CD4-positive, alpha-beta T cell treated with Interleukin-6 for 4 hours (primary cell): ENCODE measurements around the gene DRD3.

ENCODE experiments used
- DNase-seq: peaks from one replicate; pipeline ENCODE4 v3.0.0-alpha.2; 2020; ENCODE audit warnings: mixed read lengths

DRD3 gene

DNA sequence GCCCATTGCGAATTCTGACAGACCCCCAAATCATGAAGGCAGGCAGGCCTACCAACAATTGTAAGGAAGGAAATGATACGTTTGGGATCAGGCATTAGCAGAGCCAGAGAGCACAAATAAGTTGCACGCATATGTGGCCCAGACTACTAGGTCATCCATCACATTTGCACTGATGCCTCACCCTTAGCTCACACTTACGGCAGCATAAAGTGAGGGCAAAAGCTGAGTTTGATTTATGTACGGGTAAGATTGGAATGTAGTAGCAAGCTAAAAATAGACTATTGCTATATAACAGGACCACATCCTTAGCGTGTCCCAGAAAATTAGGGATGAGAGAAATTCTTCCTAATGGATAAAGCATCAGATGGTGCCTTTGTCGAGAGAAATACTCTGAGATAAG lies 63.7 kb downstream of the DRD3 start:
- DNase-seq, result no peak

DNA sequence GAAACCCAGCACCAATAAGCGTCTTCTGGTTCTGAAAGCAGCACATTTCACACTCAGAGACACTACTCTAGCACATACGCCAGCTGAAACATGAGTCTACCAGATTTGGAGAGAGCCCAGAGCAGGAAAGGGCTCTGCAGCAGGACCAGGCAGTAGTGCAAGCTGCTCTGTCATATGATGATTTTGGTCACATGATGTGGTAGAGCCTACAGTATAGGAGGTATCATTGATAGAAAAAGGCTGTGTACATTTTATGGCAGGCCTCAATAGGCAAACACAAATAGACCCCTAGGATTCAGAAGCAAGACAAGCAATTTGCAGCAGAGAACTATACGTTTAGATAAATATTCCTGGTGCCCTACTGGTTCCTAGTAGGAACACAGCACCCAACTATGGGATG lies 64.1 kb downstream of the DRD3 start:
- DNase-seq, result no peak

DNA sequence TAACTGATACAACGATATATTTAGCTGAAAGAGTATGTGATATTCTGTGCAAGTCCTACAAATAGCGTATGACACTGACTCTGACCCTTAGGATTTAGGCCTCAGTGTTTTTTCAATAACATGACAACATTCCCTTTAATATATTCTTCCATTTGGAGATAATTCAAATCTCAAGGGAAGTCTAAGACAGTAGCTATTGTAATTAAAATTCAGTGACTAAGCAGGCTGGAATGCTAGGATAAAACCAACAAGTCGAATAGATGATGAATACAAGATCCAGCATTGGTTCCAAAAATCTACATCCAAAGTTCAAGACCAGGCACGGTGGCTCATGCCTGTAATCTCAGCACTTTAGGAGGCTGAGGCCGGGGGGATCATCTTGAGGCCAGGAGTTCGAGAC lies 66.2 kb downstream of the DRD3 start:
- no peak for DNase-seq

DNA sequence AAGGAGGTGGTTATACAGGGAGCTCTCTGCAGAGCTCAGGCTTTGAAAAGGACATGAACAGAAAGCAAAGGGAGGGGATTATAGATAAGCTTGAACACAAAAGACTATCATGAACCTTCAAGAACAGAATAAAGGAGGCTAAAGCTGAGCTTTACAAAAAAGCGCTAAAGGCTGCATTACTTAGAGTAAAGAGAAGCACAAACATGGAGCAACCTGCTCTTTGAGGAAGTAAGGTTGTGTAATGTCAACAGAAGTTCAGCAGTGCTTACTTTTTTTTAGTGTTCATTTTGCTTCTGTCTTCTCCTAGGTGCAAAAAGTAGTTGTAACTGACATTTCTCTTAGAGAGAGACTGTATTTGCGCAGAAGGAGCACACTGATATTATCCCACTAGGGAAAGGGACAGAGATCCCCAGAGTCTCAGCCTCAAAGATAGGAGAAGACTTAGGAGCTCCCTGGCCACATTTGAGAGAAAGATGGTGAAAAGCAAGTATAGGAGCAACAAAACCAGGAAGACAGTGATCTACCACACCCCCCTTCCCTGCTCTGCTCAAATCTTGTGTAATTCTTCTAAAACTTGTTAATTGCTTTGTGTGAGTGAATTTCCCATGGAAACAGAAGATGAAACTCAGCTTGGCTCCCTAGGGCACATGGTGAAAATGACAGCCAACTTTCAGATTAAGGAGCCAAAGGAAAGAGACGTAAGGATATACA lies 67.6 kb downstream of the DRD3 start:
- DNase-seq, result no peak

DNA sequence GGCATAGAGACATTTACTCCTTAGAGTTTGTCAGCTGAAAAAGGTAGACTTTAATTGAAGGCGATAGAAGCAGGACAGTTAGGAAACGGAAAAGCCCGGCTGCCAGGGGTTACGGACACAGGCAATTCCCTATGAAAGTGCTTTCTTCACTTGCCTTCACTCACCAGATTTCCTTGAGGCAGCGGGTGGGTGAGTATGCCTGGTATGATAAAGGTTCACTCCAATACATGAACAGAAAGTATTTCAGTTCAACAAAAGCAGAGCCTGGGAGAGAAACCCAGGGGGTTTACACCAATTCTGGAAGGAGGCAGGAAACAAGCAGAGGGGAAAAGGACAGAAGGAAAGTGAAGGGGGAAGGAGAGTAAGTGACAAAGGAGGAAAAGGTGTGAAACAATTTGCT lies 68.4 kb downstream of the DRD3 start:
- DNase-seq, result no peak

DNA sequence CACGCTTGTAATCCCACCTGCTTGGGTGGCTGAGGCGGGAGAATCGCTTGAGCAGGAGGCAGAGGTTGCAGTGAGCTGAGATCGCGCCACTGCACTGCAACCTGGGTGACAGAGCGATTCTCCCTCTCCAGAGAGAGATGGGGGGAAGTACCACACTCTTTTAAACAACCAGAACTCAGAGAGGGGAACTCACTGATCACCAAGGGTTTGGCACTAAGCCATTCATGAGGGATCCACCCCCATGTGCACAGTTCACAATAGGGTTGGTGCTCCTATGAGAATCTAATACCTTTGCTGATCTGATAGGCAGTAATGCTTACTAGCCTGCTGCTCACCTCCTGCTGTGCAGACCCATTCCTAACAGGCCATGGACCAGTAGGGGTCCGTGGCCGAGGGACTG lies 70.7 kb downstream of the DRD3 start:
- no peak for DNase-seq

DNA sequence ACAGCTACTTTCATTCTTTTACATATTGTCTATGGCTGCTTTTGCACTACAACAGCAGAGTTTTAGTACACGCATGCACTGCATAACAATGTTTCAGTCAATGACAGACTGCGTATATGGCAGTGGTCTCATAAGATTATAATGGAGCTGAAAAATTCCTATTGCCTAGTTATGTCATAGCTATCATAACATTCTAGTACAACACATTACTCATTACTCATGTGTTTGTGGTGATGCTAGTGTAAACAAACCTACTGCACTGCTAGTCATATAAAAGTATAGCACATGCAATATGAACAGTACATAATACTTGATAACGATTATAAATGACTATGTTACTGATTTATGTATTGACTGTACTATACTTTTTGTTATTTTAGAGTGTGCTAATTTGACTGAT lies 74.4 kb downstream of the DRD3 start:
- no peak for DNase-seq

DNA sequence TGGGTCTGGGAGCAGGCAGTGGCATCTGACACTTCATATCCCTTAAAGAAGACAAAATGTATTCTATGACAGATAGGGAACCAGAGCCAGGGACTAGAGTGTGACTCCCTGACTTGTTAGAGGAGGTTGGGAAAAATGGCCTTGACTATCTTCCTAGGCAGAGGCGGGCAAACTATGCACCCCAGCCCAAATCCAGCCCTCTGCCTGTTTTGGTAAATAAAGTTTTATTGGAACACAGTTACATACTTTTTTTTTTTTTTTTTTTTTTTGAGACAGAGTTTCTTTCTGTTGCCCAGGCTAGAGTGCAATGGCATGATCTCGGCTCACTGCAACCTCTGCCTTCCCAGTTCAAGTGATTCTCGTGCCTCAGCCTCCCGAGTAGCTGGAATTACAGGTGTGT lies 75.0 kb downstream of the DRD3 start:
- no peak for DNase-seq

DNA sequence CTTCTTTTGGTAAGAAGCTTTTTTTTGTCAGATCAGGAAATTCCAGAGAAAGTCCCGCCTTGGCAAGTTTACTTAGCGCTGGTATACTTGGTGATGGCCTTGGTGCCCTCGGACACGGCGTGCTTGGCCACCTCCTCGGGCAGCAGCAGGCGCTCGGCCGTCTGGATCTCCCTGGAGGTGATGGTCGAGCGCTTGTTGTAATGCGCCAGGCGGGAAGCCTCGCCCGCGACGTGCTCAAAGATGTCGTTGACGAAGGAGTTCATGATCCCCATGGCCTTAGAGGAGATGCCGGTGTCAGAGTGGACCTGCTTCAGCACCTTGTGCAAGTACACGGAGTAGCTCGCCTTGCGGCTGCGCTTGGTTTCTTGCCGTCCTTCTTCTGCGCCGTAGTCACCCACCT lies 75.7 kb downstream of the DRD3 start:
- DNase-seq, result no peak

DNA sequence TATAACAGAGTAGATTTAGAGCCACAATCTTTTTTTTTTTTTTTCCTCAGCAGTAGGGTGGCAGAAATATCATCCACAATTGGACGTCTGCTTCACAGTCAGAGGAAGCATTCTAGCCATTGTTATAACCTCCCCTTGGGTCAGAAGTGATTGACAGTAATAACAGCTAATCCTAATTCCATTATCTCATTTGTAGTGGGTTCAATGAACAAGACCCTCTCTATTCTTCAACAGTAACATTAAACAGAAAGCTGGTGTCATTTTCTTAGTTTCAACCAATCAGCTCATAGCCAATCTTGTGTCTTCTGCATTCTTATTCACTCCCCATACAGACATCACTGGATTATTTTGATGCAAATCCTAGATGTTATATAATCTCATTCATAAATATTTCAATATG lies 77.8 kb downstream of the DRD3 start:
- no peak for DNase-seq

DNA sequence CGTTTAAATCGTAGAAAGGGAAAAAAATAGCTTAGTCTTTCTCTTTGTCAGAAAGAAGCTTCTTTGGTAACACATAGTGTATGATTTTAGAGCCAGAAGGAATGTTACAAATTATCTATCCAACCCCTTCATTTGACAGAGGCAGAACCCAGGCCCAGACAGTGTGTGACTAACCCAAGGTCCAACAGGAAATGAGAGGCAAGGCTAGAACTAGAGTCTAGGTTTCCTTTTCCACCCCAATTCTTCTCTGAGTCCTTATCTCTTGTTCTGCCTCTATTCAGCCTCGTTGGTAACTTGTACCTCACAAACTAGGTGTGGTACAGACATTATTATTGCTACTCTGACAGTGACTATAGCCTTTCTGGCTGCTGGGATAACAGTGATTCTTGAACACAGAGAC lies 83.1 kb downstream of the DRD3 start:
- DNase-seq, result no peak

DNA sequence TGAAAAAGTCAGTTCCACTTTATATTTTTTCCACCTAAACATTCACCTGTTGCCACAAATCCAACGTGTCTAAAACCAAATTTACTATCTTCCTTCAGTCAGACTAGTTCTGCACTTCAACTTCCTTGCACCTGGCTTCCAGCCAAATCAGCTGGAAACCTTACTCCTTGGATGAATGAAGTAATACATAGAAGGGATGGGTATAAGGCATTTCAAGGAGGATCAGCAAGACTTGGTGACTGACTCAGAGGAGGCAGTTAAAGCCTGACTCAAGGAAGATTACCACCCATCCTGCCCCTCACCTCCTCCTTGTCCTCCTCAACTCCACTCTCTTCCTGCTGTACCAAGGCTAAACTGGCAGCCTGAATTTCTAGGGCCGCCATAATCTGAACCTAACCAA lies 85.3 kb downstream of the DRD3 start:
- DNase-seq, result no peak

DNA sequence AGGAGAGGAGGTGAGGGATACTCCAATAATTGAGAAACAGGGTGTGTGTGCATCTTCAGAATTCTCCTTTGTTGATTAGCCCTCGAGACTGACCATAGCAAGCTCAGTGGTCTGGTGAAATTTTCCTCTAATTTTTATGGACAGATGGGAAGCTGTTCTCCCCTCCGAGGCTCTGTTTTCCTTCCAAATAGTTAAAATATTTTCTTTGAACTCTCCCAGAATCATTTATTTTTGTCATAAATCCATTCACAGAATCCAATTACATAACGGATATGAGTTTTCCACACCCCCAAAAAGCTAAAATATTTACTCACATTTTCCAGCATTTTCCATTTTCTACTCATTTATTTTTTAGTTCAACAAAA lies 85.9 kb downstream of the DRD3 start:
- no peak for DNase-seq

DNA sequence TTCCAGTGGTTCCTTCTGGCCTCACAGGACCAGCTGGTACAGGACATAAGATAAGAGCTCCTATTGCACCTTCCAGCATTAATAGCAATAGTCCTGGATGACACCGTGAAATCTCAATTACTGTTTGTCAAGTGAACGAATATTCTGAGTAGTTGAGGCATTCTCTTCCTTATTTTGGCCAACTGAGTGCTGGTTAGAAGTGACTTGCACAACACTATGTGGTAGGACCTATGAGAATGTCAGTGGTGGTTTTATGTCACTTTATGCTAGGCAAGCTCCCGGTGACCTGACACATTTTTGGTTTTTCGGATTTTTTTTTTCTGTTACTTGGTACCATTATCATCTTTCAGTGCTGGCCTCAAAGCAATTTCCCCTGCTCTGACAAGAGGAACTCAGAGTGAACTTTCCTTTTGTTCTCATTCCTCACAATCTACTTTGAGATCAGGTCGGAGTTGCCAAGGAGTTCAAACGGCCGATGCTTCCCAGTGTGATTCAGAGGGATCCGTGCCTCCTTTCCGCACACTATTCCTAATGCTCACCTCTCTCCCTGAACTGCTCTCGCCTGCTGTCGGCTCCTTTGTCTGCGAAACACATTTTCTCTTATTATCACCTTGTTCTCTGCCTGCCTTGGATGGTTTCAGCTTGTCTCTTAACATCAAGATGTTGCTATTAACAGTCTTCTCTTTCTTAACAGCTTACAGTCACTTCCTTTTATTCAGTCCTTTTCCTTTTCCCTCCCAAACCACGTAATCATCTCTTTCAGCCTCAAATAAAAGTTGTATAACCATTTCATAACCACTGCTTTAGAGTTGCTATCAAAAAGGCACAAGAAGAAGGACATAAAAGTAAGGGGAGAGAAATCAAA lies 86.5 kb downstream of the DRD3 start:
- no peak for DNase-seq

DNA sequence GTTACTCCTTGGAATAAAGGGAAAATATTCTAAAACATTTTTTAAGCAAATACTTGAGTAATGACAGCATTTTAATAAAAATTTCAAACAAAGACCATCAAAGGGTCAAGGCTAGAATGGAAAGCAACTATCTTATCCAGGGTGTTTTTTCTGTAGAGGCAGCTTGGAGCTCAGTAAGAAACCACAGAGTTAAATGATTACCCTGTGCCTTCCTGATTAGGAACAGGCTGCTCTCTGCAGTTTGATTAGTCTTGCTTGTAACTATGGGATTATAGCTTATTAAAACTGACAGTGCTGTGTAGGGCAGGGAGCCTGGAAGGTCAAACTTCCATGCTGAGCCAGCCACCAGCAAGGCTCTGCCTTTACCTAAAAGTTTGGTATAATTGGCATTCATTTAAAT lies 89.2 kb downstream of the DRD3 start:
- DNase-seq, result no peak

DNA sequence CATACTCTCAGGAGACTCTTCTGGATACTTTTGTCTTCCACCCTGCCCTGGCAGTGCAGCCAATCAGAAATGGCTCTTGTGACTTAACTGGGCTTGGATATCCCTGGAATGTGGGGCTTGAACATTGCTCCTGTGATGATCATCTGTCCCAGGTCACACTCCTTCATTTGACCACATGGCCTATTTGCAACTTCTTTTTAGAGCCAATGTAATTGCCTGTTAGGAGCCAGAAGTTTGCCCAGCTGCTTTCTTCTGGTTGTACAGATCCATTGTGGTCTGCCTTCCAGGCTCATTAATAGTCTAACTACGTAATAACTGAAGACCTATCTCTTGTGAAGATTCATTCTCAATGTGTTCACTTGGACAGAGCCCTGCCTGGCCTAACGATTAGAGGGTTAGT lies 92.5 kb downstream of the DRD3 start:
- DNase-seq, result no peak

DNA sequence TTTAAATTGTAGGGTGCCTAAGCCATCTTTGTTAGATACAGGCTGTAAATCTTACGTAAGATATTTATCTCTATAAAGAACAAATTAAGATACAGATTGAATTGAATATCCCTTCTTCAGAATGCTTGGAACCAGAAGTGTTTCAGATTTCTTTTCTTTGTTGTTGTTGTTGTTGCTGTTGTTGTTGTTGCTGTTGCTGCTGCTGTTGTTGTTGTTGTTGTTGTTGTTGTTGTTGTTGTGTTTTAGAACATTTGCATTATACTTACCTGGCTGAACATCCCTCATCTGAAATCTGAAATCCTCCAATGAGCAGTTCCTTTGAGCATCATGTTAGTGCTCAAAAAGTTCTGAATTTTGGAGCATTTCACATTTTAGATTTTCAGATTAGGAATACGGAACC lies 95.7 kb downstream of the DRD3 start:
- DNase-seq, result no peak

DNA sequence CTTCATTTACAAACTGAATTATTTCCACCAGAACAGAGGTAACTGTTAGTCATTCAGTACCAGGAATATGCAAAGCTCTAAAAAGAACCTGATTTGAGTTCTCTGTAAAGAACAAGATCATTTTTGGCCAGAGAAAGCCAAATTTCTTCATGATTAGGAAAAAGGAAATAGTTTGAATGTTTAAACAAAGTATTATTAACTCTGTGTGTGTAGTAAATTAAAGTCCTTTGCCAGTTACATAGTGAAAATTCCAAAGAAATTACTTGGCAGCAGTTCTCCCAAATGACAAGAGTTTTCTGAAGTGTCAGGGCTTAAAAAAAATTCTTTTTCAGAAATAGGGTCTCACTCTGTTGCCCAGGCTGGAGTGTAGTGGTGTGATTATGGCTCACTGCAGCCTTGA lies 97.8 kb downstream of the DRD3 start:
- no peak for DNase-seq

DNA sequence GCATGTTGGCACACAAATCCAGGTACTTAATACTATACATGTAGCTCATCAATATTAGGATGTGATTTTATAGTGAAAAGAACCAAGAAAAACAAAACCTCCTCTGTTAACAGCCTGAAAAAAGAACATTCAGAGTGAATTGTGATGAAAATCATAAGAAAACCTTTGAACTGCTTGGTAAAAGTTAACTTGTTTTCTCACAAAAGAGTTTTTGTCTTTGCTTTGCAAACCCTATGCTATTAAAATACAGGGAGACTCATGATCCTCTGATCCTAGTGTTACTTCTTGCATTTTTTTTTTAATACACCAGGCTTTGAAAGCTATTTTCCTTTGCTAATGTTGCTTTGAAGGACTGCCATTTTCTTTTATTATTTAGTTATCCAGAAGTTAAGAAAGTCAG lies 98.7 kb downstream of the DRD3 start:
- no peak for DNase-seq

DNA sequence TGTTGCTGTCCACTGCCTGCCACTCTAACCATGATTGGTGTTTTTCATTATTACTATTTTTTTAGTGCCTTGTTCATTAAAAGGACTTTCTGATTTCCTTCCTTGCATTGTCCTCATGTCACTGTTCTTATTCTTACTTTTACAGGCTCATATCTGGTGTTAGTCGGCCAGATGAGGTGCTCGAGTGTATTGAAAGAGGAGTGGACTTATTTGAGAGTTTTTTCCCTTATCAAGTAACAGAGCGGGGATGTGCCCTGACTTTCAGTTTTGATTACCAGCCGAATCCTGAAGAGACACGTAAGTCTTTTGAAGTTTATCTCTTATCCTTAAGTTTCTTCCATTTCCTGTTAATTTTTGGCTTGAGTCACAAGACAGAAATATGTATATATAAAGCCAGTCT lies 99.1 kb downstream of the DRD3 start:
- DNase-seq, result no peak

DNA sequence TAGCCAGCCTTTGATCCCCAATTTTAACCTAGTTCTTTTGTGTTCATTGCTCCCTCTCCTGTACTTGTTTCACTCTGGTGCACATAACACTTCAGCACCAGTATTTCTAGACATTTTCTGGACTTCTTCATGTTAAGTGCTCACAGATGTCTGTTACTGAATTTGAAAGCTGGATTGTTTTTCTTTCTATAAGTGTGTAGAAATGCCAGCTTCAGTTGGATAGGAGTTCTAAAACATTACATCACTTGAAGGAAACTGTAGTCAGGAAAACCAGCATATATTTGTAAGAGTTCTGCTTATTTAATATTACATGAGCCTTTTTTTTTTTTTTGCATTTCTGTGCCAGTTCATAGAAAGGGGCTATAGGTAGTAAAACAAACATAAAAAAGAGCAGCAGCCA lies 100.7 kb downstream of the DRD3 start:
- no peak for DNase-seq
